Stimulated activated CD8-positive, alpha-beta memory T cell treated with anti-CD3 and anti-CD28 coated beads, Interleukin-4, amount 100 ng/mL, for 4 hours (primary cell): Measurements from ENCODE around the gene SELENOM.
"Not testable (repeated sequence)": the region's sequence is repeated elsewhere in the genome, so short reads cannot be mapped to it uniquely, and the experiment has no call there.

ENCODE experiments used
- DNase-seq, 2 donors: peaks; one replicate each; pipeline ENCODE4 v3.0.0-alpha.2; 2020; ENCODE audit warnings: low read depth in 2 of 2, low spot score in 1 of 2

Gene SELENOM

GRCh38 chr22:31106001-31106571 lies 1.3 kb downstream of the SELENOM start:
- no peak for DNase-seq

GRCh38 chr22:31105282-31105929 lies 2.0 kb downstream of the SELENOM start:
- DNase-seq: no peak

DNA sequence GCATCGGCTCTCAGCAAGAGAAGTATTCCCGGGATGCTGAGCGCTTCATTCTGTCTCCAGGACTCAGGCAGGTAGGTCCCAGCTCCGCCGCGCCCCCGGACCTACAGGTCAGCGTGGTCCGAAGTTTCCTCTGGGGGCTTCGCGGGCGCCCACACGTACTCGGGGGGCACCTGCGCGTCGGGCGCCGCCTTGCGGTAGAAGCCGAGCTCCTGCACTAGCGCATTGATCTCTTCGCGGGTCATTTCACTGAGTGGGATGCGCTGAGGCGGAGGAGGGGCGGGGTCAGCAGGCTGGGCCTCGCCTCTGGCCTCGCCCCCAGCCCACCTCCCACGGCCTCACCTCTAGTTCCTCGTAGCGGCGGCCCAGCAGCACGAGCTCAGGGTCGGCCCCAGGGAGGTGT lies 2.5 kb downstream of the SELENOM start:
- no peak for DNase-seq

DNA sequence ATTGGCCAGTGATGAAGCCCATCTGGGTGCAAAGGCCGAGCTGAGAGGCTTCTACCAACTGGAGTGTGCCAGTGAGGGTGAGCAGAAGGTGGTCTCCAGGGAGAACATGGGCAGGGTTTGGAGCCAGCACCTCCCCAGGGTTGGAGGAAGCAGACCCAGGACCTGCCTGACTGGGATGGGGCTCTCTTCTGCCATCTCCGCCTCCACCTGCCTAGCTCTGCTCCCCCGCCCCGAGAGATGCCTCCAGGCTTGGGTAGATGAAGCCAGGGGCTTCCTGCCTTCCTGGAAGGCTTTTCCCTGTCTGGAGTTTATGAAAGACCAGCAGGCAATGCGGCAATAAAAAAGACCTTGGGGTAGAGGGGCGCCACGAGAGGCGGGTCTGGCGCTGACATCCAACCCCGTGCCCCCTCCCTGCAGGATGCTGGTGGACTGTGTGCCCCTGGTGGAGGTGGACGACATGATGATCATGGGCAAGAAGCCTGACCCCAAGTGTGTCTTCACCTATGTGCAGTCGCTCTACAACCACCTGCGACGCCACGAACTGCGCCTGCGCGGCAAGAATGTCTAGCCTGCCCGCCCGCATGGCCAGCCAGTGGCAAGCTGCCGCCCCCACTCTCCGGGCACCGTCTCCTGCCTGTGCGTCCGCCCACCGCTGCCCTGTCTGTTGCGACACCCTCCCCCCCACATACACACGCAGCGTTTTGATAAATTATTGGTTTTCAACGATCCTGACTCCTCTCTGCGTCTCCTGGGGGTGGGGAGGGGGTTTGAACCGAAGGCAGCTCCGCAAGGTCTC lies 3.3 kb downstream of the SELENOM start:
- no peak for DNase-seq

DNA sequence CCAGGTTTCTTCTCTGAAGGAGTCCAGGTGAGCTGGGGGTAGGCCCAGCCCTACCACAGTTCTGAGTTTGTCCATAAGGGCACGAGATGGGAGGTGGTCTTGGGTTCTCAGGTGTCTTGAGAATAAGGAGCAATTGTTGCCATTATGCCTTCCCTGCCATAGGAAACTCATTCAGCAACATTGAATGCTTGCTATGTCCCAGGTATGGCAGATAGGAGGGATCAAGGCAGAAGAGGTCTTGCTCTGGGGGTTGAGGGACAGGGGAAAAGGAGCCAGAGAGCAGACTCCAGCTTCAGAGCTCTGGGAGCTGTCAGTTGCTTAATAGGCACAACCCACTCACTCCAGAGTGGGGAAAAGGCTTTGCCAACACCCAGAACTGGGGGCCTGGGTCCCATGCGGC lies 4.3 kb downstream of the SELENOM start:
- DNase-seq: no peak

GRCh38 chr22:31102441-31103081 lies 4.8 kb downstream of the SELENOM start:
- DNase-seq: no peak

GRCh38 chr22:31100762-31101525 lies 6.4 kb downstream of the SELENOM start:
- DNase-seq: no peak

GRCh38 chr22:31099841-31100761 lies 7.3 kb downstream of the SELENOM start:
- DNase-seq: no peak

DNA sequence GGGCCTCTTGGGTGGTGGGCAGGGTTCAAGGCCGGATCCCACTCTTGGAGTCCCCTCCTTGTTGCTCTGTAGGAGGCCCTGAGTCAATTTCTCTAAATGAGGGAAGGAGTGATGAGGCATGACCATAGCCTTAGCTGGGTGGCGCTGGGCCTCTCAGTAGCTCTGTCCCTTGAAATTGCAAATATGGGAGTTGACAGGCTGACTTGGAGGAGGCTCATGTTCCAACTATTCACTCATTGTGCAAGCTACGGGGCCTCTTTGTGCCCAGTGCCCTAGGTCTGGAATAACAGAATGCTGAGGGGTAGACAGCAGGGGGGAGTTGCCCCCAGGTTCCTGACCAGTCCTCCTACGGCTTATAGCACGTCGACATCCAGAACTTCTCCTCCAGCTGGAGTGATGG lies 8.0 kb downstream of the SELENOM start:
- DNase-seq: no peak

DNA sequence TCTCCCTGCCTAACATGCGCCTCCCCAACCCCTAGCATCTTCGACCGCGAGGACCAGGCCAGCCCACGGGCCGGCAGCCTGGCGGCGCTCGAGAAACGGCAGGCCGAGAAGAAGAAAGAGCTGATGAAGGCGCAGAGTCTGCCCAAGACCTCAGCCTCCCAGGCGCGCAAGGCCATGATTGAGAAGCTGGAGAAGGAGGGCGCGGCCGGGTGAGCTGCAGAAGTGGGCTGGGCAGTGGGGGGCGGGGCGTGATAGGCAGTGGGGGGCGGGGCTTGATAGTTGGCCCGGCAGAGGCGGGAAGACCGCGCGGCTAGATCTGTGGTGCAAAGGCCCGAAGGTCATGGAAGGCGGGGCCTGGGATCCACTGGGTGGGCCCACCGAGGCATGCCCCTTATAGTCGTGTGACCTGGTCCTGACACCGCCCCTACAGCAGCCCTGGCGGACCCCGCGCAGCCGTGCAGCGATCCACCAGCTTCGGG lies 8.7 kb downstream of the SELENOM start:
- DNase-seq: no peak

DNA sequence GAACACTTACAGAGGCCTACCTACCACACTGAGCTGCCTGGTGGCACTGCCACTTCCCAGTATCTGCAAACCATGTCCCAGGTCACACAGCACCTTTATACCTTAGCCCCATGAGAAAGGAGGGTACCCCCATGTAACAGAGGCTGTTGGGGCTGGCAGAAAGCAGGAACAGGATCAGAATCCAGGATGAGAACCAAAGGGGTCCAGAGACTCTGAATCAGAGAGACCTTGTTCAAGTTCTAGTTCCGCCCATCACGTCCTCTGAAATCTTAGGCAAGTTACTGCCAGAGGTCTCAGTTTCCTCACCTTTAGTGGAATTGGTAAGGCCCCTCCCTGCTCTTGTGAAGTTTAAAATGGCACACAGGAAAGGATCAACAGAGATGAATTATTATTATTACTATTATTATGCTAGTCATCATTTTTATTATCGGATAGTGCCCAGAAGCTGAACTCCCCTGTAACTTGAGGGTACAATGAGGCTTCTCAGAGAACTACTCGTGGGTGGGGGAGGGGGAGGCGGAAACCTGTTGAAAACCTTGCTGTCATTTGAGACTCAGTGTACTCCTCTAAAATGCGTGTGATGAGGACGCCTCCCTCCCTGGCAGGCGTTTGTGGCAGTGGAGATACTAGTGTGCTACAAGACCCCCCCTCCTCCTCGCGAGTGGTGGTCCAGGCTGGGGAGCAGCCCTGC lies 9.3 kb downstream of the SELENOM start:
- DNase-seq: no peak

DNA sequence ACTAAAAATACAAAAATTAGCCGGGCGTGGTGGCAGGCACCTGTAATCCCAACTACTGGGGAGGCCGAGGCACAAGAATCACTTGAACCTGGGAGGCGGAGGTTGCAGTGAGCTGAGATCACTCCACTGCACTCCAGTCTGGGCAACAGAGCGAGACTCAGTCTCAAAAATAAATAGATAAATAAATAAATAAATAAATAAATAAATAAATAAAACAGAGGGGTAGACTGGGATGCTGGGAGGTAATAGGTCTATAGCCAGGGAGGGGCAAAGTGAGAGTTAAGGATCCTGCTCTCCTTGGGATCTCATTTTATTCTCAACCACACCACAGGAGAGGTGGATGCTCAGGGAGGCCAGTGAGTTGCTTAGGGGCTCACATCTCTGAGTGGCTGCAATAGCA lies 9.8 kb downstream of the SELENOM start:
- not testable (repeated sequence) for DNase-seq

- DNase-seq: no peak
These were observed 10.6 kb downstream of the SELENOM start for GRCh38 chr22:31096657-31097279.

GRCh38 chr22:31095637-31096249 lies 11.6 kb downstream of the SELENOM start:
- DNase-seq: no peak

DNA sequence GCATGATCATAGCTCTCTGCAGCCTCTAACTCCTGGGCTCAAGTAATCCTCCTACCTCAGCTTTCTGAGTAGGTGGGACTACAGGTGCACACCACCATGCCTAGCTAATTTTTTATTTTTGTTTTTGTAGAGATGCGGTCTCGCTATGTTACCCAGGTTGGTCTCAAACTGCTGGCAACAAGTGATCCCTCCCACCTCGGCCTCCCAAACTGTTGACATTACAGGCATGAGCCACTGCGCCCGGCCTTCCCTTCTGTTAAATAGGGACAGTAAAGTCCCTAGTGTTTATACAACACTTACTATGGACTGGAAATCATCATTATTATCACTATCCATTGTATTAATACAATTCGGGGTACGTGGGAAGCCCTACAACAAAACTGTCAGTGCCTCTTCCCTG lies 12.6 kb downstream of the SELENOM start:
- DNase-seq: no peak

- DNase-seq: no peak
These were observed 13.3 kb downstream of the SELENOM start for GRCh38 chr22:31094021-31094551.

GRCh38 chr22:31093086-31093850 lies 14.1 kb downstream of the SELENOM start:
- no peak for DNase-seq
